C4-2B (cell line): ENCODE measurements around the gene CCDC97.

ENCODE experiments used
- H3K27ac ChIP-seq: fragments of 450-650 bp; 2 replicates; pipeline ENCODE4 v1.5.1; 2017
- ZFX ChIP-seq: fragments of 450-650 bp; IDR thresholded peaks from 2 replicates; pipeline ENCODE4 v1.6.1; 2017
- TF ChIP-seq, protein P1 (sequence below): fragments of 450-650 bp; conservative IDR thresholded peaks from 2 replicates; pipeline ENCODE4 v1.5.1; 2017; ENCODE audit warnings: mild to moderate bottlenecking

CCDC97 gene

DNA sequence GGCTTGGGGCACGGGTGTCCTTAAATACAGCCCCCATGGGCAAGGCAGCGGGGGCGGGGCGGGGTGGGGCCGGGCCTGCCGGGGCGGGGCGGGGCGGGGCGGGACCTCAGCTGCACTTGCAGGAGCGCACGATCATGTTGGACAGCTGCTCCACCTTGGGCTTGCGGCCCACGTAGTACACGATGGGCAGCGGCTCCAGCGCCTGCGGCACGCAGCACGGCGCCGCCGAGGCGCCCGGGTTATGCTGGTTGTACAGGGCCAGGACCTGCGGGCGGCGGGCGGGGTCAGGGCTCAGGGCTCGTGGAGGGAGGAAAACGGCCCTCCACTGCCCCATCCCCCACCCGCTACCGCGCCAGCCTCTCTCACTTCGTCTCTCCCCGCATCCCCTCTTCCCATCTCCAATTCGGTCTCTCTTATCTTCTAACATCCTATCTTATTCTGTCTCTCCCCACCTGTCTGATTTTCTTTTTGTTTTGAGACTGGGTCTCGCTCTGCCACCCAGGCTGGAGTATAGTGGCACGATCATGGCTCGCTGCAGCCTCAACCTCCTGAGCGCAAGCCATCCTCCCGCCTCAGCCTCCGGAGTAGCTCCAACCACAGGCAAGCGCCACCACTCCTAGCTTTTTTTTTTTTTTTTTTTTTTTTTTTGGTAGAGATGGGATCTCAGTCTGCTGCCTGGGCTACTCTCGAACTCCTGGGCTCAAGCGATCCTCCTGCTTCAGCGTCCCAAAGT lies 21.1 kb downstream of the CCDC97 start:
- H3K27ac ChIP-seq = peak overlapping the region; percentile 14; the same call in 1 of the 2 replicates
- TF ChIP-seq ZFX = no peak
- TF ChIP-seq, protein P1, sequence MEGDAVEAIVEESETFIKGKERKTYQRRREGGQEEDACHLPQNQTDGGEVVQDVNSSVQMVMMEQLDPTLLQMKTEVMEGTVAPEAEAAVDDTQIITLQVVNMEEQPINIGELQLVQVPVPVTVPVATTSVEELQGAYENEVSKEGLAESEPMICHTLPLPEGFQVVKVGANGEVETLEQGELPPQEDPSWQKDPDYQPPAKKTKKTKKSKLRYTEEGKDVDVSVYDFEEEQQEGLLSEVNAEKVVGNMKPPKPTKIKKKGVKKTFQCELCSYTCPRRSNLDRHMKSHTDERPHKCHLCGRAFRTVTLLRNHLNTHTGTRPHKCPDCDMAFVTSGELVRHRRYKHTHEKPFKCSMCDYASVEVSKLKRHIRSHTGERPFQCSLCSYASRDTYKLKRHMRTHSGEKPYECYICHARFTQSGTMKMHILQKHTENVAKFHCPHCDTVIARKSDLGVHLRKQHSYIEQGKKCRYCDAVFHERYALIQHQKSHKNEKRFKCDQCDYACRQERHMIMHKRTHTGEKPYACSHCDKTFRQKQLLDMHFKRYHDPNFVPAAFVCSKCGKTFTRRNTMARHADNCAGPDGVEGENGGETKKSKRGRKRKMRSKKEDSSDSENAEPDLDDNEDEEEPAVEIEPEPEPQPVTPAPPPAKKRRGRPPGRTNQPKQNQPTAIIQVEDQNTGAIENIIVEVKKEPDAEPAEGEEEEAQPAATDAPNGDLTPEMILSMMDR = no peak

DNA sequence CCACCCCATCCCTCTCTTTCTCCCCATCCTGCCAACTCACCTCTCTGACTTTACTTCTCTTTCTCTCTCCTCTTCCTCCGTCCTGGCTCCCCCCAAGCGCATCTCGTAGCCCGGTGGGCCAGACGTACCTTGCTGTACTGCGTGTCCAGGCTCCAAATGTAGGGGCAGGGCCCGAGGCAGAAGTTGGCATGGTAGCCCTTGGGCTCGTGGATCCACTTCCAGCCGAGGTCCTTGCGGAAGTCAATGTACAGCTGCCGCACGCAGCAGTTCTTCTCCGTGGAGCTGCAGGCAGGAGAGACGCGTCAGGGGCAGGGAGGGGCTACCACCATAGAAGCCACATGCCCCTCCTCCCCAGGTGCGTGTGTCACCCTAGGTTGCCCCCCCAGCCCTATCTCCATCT lies 22.0 kb downstream of the CCDC97 start:
- no peak overlapping the region for H3K27ac ChIP-seq

DNA sequence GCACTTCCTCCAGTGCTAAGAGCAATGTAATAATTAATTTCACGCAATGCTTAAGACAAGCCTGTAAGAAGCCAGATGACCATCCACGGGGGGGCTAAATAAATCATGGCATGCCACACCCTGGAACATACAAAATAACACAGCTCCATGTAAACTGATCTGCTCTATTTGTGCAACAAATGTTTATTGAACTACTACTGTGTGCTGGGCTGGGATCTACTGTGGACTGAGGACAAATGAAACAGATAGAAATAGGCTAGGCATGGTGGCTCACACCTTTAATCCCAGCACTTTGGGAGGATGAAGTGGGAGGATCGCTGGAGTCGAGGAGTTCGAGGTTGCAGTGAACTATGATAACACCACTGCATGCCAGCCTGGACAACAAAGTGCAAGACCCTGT lies 22.5 kb downstream of the CCDC97 start:
- TF ChIP-seq, protein P1 = no peak
- TF ChIP-seq ZFX = no peak

More for the DNA sequence above, 22.0 kb downstream of the CCDC97 start:
- TF ChIP-seq ZFX = no peak
- TF ChIP-seq, protein P1 = no peak

DNA sequence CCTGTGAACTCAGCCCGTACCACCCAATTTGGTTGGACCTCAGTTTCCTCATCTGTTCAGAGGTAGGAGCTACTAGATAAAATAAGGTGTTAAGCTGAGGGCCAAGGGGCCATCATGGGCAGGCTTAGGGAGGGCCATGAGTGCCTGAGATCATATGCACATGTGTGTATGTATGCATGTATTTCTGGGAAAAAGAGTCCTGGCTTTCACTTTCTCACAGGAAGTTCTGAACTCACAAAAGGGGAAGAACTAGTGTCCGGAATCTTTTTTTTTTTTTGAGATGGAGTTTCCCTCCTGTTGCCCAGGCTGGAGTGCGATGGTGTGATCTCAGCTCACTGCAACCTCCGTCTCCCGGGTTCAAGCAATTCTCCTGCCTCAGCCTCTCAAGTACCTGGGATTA lies 24.8 kb downstream of the CCDC97 start:
- no peak overlapping the region for H3K27ac ChIP-seq
- no peak for TF ChIP-seq ZFX
- TF ChIP-seq, protein P1 = no peak

More for the DNA sequence above, 22.5 kb downstream of the CCDC97 start:
- H3K27ac ChIP-seq = no peak overlapping the region

DNA sequence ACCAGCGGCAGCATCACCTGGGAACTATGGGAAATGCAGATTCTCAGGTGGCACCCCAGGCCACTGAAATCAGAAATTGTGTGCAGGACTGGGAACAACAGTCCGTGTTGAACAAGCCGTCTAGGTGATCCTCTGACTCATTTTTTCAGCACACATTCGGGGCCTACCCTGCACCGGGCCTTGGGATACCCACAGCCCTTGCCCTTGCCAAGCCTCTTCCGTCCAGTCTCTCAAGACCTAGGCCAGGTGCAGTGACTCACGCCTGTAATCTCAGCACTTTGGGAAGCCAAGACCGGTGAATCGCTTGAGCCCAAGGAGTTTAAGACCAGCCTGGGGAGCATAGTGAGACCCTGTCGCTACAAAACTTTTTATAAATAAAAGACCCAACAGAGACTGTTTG lies 25.5 kb downstream of the CCDC97 start:
- TF ChIP-seq, protein P1 = no peak
- no peak for TF ChIP-seq ZFX
- H3K27ac ChIP-seq = no peak overlapping the region

DNA sequence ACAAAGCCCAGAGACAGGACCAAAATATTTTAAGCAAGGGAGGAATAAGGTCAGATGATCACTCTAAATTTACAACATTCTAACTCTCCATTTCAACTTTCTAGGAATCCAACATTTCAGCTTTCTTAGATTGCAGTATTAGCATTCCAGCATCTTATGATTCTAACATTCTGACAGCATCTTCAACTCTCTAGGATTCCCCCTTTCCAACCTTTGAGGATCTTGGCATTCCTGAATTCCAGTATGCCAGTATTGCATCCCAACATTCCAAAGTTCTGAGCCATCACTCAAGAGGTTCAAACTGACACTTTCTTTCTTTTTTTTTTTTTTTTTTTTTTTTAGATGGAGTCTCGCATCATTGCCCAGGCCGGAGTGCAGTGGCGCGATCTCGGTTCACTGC lies 30.0 kb downstream of the CCDC97 start:
- no peak overlapping the region for H3K27ac ChIP-seq
- TF ChIP-seq ZFX = no peak
- TF ChIP-seq, protein P1 = no peak

DNA sequence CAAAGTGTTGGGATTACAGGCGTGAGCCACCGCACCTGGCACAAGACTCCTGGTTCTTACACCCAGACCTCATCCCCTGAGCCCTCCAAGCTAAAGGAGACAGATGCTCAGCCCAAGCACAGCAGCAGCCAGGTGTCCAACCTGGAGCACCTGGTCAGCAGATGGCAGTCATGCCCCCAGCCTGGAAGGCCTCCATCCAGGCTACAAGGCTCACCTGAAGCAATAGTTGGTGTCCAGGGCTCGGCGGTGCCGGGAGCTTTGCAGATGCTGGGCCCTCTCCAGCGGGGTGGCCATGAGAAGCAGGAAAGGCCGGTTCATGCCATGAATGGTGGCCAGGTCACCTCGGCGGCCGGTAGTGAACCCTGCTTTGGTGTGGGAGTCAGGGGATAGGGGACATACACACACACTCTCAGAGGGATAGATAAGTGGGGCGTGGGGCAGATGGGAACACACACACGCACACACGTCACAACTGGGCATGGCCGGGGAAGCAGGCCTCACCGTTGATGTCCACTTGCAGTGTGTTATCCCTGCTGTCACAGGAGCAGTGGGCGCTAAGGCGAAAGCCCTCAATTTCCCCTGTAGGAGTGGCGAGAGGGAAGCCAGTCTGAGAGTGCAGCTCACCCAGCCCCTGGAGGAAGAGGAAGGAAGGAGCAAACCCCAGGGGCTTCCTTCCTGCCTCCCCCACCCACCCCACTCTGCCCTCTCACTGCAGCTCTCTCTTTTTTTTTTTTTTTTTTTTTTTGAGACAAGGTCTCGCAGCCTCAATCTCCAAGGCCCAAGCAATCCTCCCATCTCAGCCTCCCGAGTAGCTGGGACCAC lies 31.9 kb downstream of the CCDC97 start:
- H3K27ac ChIP-seq = no peak overlapping the region
- TF ChIP-seq, protein P1 = no peak
- TF ChIP-seq ZFX = no peak
